Amniotic epithelial cell (primary cell): ENCODE results near the gene SLC25A48.
A peak's percentile ranks its signal among the peaks of the same experiment; 100 is the strongest.

Experiments used
- DNase-seq: peaks from one replicate; pipeline ENCODE4 v3.0.0-alpha.2; 2010; ENCODE audit warnings: low read depth

SLC25A48 gene, protein sequence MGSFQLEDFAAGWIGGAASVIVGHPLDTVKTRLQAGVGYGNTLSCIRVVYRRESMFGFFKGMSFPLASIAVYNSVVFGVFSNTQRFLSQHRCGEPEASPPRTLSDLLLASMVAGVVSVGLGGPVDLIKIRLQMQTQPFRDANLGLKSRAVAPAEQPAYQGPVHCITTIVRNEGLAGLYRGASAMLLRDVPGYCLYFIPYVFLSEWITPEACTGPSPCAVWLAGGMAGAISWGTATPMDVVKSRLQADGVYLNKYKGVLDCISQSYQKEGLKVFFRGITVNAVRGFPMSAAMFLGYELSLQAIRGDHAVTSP

DNA sequence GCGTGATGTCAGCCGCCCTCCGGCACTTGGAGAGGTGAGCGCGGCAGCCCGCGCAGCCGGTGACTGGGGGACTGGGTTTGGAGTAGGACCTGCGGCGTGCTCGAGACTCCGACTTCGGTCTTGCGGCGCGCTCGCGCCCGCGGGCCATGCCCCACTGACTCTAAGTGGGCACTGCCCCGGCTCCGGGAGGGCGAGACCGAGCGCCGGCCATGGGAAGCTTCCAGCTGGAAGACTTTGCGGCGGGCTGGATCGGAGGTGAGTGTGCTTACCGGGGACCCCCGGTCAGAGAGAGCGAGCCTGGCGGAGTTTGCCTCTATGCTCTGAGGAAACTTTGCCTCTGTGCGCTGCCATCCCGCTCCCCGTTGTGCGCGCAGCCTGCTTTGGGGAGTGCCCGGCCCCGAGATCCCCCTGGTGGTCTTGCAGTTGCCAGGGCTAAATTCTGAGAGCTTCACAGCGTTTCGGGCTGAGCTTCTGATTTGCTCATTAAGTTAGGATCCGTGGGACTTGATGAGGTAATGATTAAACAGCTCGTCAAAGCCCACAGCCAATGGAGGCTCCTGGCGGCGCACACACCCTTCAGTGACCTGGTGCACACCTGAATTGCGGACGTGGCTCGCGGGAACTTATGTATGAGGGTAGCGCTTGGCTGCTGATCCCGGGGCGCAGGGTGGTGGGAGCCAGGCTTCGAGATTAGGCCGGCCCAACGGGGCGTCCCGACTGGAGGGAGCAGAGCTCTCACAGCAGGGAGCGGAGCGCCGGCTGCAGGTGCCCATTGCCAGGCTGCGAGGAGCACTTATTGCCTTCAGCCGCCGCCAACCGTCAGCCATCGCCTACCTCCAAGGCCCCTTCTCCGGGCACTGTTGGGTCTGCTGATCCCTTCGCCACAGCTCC lies at the start of gene SLC25A48:
SLC25A48 (plus strand) TSS at position 25 of the 891 bp plus-strand sequence; CDS start at position 210, 185 bp downstream.
- peak; percentile 21 for DNase-seq

DNA sequence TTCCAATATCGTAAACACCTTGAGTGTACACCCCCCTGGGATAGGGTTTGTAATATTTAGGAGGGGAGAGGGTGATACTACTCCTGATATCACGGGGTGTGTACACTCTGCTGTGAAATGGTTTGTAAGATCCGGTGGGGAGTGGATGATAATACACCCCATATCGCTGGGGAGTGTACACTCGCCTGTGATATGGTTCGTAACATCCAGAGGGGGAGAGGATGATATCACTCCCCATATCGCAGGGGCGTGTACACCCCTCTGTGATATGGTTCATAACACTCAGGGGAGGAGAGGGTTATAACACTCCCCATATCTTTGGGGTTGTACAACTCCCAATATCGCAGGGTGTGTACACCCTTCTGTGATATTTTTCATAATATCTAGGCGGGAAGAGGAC lies 33.8 kb upstream of the SLC25A48 start:
- no peak for DNase-seq

DNA sequence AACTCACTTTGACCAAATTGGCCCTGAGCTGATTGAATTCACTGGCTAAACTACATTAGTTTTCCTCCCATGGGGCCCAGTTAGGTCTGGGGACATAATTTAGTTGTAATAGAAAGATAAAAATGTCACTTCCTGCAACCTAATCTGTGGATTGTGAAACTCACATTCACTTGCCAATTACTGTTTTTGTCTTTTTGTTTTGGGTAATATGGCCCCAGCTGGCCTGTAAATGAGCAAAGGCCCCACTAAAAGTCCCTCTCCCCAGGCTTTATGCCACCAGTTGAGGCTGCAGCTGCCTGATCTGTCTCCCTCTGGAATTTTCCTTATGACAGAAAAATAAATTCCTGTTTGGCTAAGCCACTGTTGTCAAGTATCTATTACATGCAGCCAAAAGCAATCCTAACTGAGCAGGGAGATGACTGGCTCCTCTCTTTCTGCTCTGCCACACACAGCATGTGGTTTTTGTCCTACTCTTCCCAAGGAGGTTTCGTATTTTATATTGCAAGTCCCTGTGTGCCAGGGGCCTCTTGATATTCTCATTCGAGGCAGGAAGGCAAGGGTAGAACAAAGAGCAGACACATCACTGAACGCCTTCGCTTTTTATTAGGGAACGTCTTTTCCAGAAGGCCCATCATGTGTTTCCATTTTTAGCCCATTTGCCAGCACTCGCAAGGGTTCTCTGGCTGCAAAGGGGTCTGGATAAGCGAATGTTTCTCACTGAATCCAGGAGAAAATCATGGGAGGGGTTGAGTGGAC lies 24.1 kb upstream of the SLC25A48 start:
- DNase-seq, result no peak

DNA sequence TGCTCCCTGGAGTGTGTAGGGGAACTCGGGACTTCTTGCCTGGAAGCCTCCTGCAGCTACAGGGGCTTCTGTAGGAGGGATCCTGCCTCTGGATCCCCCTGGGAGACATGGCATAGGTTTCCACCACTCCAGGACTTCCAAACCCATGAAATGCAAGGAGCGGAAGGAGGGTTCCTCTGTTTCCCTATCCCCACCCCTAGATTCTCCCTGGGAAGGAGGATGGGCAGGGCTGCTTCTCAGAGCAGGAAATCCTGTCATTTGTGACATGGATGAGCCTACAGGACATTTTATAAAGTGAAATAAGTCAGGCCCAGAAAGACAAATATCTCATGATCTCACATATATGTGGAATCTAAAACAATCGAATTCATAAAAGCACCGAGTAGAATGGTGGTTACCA lies 23.5 kb upstream of the SLC25A48 start:
- DNase-seq, result no peak

DNA sequence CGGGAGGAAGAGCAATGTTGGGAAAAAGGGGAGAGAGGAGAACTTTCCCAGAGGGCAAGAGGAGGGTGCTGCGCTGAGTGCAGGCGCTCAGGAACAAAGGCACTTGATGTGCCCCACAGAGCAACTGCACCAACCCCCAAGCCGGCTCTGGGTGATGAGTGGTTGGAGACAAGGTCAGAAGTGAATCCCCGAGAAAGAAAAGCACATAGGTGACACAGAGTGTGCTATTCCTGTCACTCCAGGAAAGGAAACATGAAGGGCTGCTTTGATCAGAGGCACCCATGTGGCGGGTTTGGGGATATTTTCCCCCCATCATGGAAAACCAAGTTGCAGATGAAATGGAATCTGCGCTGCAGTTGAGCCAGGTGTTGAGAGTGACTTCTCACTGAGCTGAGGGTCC lies 20.7 kb upstream of the SLC25A48 start:
- DNase-seq, result no peak

DNA sequence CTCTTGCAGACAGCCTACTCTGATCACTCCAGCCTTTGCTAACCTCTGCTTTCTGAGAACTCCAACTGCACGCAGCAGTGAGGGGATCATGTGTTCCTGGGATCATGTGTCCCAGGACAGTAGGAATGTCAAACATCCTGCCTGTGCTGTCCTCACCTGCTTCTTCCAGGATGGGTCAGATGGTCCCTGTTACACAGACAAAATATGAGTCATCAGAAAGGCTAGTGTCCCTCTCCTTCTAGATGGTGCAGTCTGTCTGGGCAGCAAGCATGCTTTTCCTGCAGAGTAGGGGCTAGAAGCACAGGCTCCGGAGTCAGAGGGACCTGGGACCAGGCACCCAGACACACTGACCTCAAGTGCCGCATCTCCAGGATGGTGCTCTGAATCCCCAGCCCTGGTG lies 20.1 kb upstream of the SLC25A48 start:
- no peak for DNase-seq

DNA sequence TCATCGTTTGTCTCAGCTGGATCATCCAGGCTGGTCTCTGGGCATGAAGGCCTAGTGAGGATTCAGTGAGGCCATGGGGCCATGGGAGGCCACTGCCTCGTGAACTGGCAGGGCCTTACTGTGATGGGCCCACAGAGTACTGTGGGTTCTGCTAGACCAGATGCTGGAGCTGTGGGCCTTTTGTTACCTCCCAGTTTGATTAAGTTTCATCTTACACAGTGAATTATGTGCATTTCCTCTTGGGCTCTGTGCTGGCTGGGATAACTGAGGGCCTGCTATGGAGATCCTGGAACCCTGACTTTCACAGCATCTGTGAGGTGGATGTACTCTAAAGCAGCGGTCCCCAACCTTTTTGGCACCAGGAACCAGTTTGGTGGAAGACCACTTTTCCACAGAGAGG lies 19.7 kb upstream of the SLC25A48 start:
- no peak for DNase-seq

DNA sequence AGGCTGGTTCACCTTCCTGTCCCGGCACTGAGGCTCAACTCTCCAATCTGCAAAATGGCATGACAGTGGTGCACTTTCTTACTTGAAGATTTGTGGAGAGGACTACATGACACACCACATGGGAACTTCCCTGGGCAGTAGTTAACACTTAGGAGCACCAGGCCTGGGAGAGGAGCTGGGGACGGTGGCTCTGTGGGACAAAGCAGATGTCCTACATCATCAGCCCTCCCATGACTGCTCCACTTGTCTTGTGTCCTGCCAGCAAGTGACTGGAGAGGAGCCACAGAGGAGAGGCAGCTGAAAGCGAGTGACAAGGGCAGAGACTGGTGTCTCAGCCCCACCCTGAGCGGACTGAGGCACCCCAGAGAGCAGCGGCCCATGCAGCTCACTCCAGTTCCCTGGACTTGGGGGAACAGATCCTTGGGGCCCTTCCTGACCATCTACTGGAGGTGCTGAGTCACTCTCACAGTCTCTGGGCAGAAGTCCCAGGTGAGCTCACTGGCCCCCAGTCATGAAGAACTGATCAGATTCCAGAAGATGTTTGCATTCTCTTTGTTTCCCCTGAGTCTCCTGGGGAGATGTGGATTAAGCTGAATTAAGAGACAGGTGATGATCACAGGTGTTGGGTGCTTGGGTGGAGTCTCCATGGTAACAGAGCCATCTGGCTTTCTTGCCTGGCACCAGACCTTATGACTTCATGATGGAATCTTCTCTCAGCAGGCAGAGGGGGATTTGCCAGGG lies 13.2 kb upstream of the SLC25A48 start:
- no peak for DNase-seq

DNA sequence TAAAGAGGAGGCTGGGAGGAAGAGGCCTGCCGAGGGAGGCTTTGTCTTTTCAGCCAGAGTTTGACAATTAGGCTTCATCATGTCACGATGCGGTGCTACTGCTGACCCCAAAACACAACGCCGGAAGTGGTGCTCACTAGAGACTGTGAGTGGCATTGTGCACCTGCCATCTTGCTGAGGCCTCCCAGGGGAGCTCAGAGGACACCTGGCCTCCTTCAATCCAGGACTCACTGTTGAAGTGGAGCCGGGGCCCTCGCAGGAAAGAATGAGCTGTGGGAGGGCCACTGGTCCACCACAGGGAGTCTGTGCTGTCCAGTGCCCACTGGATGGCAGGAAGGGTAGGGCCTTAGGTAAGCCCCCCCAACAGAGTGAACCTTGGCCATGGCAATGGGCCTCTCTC lies 12.7 kb upstream of the SLC25A48 start:
- DNase-seq, result no peak

DNA sequence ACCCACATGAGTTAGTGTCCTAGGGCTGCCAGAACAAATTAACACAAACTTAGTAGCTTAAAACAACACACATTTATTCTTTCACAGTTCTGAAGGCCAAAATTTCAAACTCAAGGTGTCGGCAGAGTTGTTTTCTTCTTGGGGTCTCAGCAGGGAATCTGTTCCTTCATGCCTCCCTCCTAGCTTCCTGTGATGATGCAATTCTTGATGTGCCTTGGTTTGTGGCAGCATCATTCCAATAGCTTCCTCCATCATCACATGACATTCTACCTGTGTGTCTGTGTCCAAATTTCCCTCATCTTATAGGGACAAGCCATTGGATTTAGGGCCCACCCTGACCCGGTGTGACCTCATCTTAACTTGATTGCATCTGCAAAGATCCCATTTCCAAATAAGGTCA lies 12.2 kb upstream of the SLC25A48 start:
- DNase-seq, result no peak

DNA sequence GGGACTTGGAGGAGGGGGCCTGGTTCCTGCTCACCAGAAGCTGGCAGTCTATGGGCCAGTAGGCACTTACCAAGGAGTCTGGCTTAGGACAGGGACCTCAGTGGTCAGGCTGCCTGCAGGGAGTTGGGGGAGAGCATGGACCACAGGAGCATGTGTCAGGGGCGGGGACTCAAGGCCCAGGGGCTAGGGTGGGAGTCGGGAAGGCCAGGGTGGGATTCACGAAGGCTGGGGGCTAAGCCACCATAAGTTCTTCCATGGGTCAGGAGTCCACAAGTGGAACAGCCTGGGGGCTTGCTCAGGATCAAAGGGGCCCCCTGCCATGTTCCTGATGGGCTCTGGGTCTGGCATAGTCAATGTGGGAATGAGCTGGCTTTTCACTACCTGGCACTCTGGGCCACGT lies 11.5 kb upstream of the SLC25A48 start:
- DNase-seq, result no peak

DNA sequence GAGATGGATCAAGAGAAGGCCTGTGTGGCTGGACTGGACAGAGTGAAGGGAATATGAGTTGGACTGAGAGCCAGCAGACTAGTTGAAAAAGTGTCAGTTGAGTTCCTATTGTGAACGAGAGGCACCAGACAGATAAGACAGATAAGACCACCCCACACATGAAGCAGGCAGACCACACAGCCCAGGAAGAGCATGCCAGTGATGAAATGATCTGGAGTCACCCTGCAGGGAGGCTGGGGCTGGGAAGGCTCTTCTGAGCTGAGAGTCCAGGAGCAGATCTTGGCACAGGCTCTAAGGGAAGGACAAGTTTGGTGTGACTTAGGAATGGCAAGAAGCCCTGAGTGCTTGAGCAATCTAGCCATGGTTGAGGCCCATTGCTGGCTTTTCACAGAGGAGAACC lies 10.6 kb upstream of the SLC25A48 start:
- DNase-seq, result no peak

DNA sequence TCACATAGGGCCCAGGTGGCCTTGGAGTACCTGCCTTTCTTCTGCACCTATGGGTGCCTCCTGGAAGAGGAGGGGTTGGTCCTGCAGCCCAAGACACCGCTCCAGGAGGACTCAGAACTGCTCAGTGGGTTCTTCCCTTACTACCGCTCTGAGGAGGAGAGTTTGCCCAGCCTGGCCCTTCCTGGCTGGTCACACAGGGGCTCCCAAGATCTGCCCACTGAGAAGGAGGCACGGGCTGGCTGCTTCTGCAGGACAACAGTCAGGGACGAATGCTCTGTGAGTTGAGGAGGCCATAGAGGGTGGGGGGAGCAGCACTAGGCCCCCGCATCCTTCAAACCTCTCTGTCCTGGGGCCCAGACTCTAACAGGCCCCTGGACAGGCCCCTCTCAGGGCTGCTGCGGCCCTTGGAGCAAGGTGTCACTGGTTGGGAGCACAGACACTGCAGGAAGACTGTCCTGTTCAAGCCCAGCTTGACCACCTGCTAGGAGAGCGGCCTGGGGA lies 9.9 kb upstream of the SLC25A48 start:
- DNase-seq, result no peak

DNA sequence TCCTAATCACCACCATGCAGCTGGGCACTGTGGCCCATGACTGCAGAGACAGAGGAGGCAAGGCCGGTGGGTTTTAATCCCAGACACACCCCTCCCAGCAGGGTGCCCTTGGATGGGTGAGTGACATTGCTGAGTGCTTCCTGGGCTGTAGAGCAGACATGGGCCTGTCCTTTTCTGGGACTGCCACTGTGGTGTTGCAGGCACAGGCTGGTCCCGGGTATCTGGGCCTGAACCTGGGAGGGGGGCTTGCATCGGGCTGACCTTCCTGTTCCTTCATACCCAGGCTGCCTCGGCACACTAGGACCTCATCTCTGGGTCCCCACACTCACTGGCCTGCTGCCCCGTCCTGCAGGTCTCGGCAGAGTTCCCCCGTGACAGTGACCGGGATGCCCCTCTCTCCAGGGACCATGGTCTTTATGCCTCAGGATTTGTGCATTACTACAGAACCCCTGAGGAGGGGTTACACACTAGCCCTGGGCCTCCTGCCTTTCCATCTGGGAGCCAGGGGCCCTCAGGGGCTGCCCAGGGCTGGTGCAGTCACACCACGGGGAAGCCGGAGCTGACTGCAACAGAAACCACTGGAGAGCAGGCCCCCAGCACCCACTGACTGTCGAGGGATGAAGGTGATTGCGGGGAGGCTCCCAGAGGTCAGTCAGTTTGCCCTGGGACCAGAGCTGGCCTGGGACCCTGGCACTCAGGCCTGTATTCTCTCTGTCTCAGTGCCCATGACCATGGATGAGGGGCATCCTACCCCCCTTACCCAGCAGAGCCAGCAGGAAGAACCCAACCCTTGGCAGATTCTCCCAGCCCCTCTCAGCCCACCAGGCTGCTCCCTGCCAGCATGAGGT lies 8.9 kb upstream of the SLC25A48 start:
- DNase-seq, result no peak

DNA sequence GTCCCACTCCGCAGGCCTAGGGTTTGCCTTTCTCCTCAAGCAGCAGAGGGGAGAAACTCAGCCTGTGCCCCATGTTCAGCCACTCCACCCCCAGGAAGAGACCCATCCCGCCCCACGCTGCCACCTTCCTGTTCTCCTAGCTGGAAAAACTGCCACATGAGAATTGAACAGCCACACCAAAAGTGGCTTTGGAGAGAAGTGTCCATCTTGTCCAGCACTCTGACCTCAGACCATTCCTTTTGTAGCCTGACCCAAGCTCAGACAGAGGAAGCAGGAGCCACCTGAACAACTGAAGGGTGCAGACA lies 8.3 kb upstream of the SLC25A48 start:
- no peak for DNase-seq

DNA sequence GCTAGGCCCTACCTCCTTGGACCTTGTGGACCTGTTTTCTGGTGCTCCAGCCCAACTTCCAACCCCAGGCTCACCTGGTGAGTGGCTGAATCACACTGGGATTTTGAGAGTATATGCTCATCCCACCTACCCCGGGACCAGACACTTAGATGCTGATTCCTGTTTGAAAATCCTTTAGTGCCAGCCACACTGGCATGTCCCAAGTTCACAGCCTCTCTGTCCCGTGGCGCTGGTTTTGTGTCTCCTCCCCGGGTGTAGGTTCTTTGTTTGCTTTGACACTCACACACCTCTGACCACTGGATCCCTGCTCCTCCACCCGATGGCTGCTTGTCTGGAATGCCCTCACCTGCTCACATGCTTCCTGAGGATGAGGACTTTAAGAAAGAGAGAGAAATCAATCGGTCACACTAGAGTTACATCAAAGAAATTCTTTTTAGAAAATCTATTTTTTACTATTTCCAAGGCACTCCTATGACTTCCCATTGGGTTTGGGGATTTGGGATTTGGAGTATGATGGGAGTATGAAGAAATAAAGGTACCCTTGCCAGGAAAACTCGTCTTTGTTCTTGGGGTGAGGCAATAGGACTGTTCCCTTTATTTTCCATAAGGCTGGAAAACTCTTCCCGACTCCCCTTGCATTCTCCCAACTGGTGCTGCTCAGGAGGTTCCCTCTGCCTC lies 7.3 kb upstream of the SLC25A48 start:
- no peak for DNase-seq

DNA sequence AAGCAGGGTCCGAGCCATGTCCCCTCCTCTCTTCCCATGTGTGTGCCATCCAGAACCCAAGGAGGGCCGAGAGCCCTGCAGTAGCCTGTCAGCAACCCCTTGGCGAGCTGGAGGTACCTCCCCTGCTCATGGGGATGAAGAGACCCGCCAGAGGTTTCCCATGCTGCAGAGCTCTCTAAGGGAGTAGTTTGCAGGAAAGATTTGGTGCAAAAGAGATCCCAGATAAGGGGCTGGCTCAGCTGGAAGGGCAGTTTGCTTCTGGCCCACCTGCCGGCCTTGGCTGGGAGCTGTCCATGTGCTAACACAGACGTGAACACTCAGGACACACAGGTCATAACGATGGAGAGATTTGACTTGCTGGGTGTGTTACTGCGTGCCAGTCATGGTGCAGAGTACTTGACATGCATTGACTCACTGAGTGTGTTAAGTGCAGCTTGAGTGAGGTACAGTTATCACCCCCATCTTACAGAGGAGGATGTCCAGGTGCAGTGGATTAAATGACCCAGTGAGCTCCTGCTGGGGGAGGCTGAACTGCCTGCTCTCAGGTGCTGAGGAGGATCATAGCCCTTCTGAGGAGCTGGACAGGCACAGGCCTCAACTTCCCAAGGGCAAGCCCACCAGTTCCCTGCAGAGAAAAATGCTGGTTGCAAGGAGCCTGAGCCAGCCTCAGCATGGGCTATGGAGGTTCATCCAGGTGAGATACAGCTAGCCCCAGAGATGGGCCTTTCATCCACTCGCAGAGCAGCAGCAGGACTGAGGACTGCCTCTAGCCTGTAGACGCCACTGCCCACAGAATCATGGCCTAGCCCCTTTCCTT lies 6.3 kb upstream of the SLC25A48 start:
- DNase-seq, result no peak

DNA sequence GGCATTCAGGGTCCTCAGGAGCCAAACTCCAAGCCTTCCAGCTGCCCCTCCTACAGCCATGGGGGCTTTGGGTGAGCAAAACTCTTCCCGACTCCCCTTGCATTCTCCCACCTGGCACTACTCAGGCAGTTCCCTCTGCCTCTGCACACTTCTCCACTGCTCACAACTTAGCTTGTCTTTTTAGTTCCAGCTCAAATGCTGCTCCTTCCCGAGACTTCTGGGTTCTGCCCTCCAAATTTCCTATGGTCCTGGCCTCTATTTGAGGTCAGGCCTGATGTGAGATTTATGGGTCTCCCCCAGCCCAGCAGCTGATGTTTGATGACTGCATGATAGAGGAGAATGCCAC lies 5.7 kb upstream of the SLC25A48 start:
- no peak for DNase-seq

DNA sequence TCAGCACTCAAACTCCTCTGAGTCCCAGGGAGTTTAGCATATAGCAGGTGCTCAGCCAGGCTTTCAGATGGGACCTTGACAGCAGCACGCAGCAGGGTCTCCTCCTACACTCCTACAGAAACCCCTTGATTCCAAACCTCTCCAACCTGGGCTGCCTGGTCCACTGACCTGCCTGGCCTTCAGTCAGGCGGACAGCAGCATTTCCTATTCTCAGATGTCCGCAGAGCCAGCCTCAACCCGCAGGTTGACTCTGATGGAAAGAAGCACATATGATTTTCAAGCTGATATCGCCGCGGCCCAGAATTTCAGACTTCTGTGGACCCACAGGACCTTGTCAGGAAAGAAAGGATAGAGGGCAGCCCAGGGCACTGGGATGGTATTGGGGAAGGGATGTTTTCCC lies 5.3 kb upstream of the SLC25A48 start:
- no peak for DNase-seq
